IMR-90 (cell line): ENCODE measurements around the gene CUX1. TPM values are rescaled to one million over a fixed set of nuclear protein-coding genes. Genes with fewer than 3 reads are reported as not detected.

Experiments used
- ATAC-seq: fragments of 200-7000 bp; cut with Tn5 transposase; 2 replicates; pipeline ENCODE4 v1.9.1; 2020; ENCODE audit warnings: low read depth, mild to moderate bottlenecking, moderate library complexity
- BruUV-seq: library from RNA; stranded (reverse); fragments of 400-500 nt; replicated peaks from 2 replicates; lab custom pipeline; 2021; lab: Mats Ljungman, UMichigan
- CTCF ChIA-PET: fragments of 300-600 bp; formaldehyde crosslinking; extraction: SDS; loops from one replicate; lab custom pipeline; 2021; ENCODE audit warnings: antibody characterized with exemption; lab: Yijun Ruan, JAX
- POLR2A ChIA-PET: fragments of 300-600 bp; sonication (Branson Sonifier 250); formaldehyde crosslinking; loops from one replicate; lab custom pipeline; 2022; ENCODE audit warnings: antibody characterized with exemption; ENCODE audit not compliant: unreplicated experiment; lab: Charles Lee
- DNase-seq: peaks from one replicate; pipeline ENCODE4 v3.0.0; 2013
- H2AFZ ChIP-seq: replicated peaks from 2 replicates; pipeline ENCODE3; 2013; ENCODE audit warnings: low read length, mild to moderate bottlenecking; ENCODE audit not compliant: poor library complexity
- H2AK5ac ChIP-seq: 2 replicates; pipeline ENCODE4 v1.6.1; 2013; ENCODE audit warnings: low read depth, low read length, inconsistent platforms
- H2AK9ac ChIP-seq: replicated peaks from 2 replicates; pipeline ENCODE3; 2013; ENCODE audit warnings: mild to moderate bottlenecking, low read depth, low read length, moderate library complexity; ENCODE audit not compliant: poor library complexity
- H2BK120ac ChIP-seq: 2 replicates; pipeline ENCODE4 v1.6.1; 2013; ENCODE audit warnings: low read depth, low read length, inconsistent platforms
- H2BK15ac ChIP-seq: 3 replicates; pipeline ENCODE4 v1.6.1; 2013; ENCODE audit warnings: low read depth, low read length, inconsistent platforms
- H2BK20ac ChIP-seq: 2 replicates; pipeline ENCODE4 v1.6.1; 2013; ENCODE audit warnings: low read depth, mild to moderate bottlenecking, inconsistent platforms, low read length, moderate library complexity
- H2BK5ac ChIP-seq: 2 replicates; pipeline ENCODE4 v1.6.1; 2013; ENCODE audit warnings: mild to moderate bottlenecking, low read depth, low read length, inconsistent platforms; ENCODE audit not compliant: poor library complexity, severe bottlenecking
- H3K14ac ChIP-seq: replicated peaks from 2 replicates; pipeline ENCODE4 v1.6.1; 2013; ENCODE audit warnings: low read depth, low read length, inconsistent platforms
- H3K18ac ChIP-seq: 2 replicates; pipeline ENCODE4 v1.6.1; 2013; ENCODE audit warnings: low read depth, low read length, control low read depth
- H3K23ac ChIP-seq: 2 replicates; pipeline ENCODE4 v1.6.1; 2013; ENCODE audit warnings: low read depth, low read length, inconsistent platforms
- H3K27ac ChIP-seq: 2 replicates; pipeline ENCODE4 v1.5.1; 2013; ENCODE audit warnings: mild to moderate bottlenecking, control low read depth, low read length; ENCODE audit not compliant: insufficient read depth
- H3K27me3 ChIP-seq: 2 replicates; pipeline ENCODE4 v1.6.1; 2013; ENCODE audit warnings: low read length; ENCODE audit not compliant: control insufficient read depth, insufficient read depth
- H3K36me3 ChIP-seq: 2 replicates; pipeline ENCODE4 v1.6.1; 2013; ENCODE audit warnings: low read length, mixed read lengths; ENCODE audit not compliant: control insufficient read depth, insufficient read depth
- H3K4ac ChIP-seq: 2 replicates; pipeline ENCODE4 v1.6.1; 2013; ENCODE audit warnings: low read depth, low read length, inconsistent platforms
- H3K4me1 ChIP-seq: 2 replicates; pipeline ENCODE4 v1.6.1; 2013; ENCODE audit warnings: low read length, mixed read lengths; ENCODE audit not compliant: control insufficient read depth, insufficient read depth
- H3K4me2 ChIP-seq: 2 replicates; pipeline ENCODE4 v1.6.1; 2013; ENCODE audit warnings: low read depth, mild to moderate bottlenecking, control low read depth, low read length, moderate library complexity
- H3K4me3 ChIP-seq: 2 replicates; pipeline ENCODE4 v1.5.1; 2013; ENCODE audit warnings: low read depth, mild to moderate bottlenecking, control low read depth, low read length, moderate library complexity; ENCODE audit not compliant: insufficient read depth
- H3K56ac ChIP-seq: 2 replicates; pipeline ENCODE4 v1.6.1; 2013; ENCODE audit warnings: low read length, inconsistent platforms; ENCODE audit not compliant: insufficient read depth; ENCODE audit errors: extremely low read depth
- H3K79me1 ChIP-seq, 2 experiments: 2 replicates each; pipeline ENCODE4 v1.6.1; 2013; ENCODE audit warnings: low read length in 2 of 2, inconsistent platforms in 1 of 2, low read depth in 1 of 2
- H3K9ac ChIP-seq: 2 replicates; pipeline ENCODE4 v1.6.1; 2013; ENCODE audit warnings: low read depth, low read length, control low read depth
- H3K9me1 ChIP-seq: 2 replicates; pipeline ENCODE4 v1.6.1; 2013; ENCODE audit warnings: low read length, inconsistent platforms; ENCODE audit not compliant: insufficient read depth
- H3K9me3 ChIP-seq: 2 replicates; pipeline ENCODE4 v1.6.1; 2013; ENCODE audit warnings: low read length; ENCODE audit not compliant: control insufficient read depth, insufficient read depth
- H4K20me1 ChIP-seq: 2 replicates; pipeline ENCODE4 v1.6.1; 2013; ENCODE audit warnings: low read length, inconsistent platforms; ENCODE audit not compliant: insufficient read depth
- H4K5ac ChIP-seq: 2 replicates; pipeline ENCODE4 v1.6.1; 2013; ENCODE audit warnings: mild to moderate bottlenecking, low read depth, low read length, control low read depth
- H4K8ac ChIP-seq, 2 experiments: 2 replicates each; pipeline ENCODE4 v1.6.1; 2013; ENCODE audit warnings: low read depth in 2 of 2, low read length in 2 of 2, control low read depth in 1 of 2, inconsistent platforms in 1 of 2
- H4K91ac ChIP-seq: 2 replicates; pipeline ENCODE4 v1.6.1; 2013; ENCODE audit warnings: low read depth, low read length, inconsistent platforms; ENCODE audit not compliant: insufficient read depth
- BHLHE40 ChIP-seq: fragments of 150-350 bp; IDR thresholded peaks from 2 replicates; pipeline ENCODE4 v1.6.1; 2016; ENCODE audit warnings: mild to moderate bottlenecking, low read depth, low read length
- CEBPB ChIP-seq: IDR thresholded peaks from 2 replicates; pipeline ENCODE4 v1.6.1; 2012; ENCODE audit warnings: low read depth, low read length, improper control_type of control experiment
- CHD1 ChIP-seq: IDR thresholded peaks from 2 replicates; pipeline ENCODE4 v1.6.1; 2012; ENCODE audit warnings: low read depth, low read length, improper control_type of control experiment
- FOS ChIP-seq: fragments of 150-350 bp; IDR thresholded peaks from 2 replicates; pipeline ENCODE4 v1.6.1; 2016; ENCODE audit warnings: low read depth, low read length
- MAFK ChIP-seq: IDR thresholded peaks from 2 replicates; pipeline ENCODE4 v1.6.1; 2012; ENCODE audit warnings: low read depth, low read length, improper control_type of control experiment
- MAZ ChIP-seq: IDR thresholded peaks from 2 replicates; pipeline ENCODE4 v1.6.1; 2012; ENCODE audit warnings: low read depth, mild to moderate bottlenecking, low read length, improper control_type of control experiment, moderate library complexity, borderline replicate concordance
- MXI1 ChIP-seq: IDR thresholded peaks from 2 replicates; pipeline ENCODE4 v1.6.1; 2012; ENCODE audit warnings: low read depth, mild to moderate bottlenecking, low read length, moderate library complexity, borderline replicate concordance
- POLR2A ChIP-seq: IDR thresholded peaks from 2 replicates; pipeline ENCODE4 v1.6.1; 2012; ENCODE audit warnings: mild to moderate bottlenecking, low read depth, low read length
- RFX5 ChIP-seq: IDR thresholded peaks from 2 replicates; pipeline ENCODE4 v1.8.0; 2012; ENCODE audit warnings: low read depth, mild to moderate bottlenecking, low read length, moderate library complexity
- SMC3 ChIP-seq: fragments of 150-350 bp; IDR thresholded peaks from 2 replicates; pipeline ENCODE4 v1.6.1; 2016; ENCODE audit warnings: low read depth, mild to moderate bottlenecking, antibody characterized with exemption, low read length, moderate library complexity
- WGBS, 2 experiments: methylation state at CpG; one replicate each; pipeline versions ENCODE4 v1.1.5 to v1.1.7; 2013; ENCODE audit warnings: missing lambda C conversion rate in 2 of 2; ENCODE audit not compliant: insufficient read length in 1 of 2; ENCODE audit errors: extremely low coverage in 2 of 2; 5-methylcytosine and 5-hydroxymethylcytosine counted together
- dilution Hi-C: fragments of 300-500 bp; cut with HindIII; formaldehyde crosslinking; loops from one replicate; pipeline ENCODE4 v1.14.3; 2018; ENCODE audit warnings: low sequenced_read_pairs; ENCODE audit not compliant: unreplicated experiment
- in situ Hi-C: fragments of 300-500 bp; cut with MboI; formaldehyde crosslinking; loops from 3 replicates; pipeline ENCODE4 v1.14.3; 2019; ENCODE audit warnings: low sequenced_read_pairs, inconsistent platforms, mixed read lengths
- intact Hi-C: fragments of 100-400 bp; cut with micrococcal nuclease; formaldehyde crosslinking; loops from 2 replicates; pipeline ENCODE4 v1.10.0; 2022
- polyA plus RNA-seq, 3 experiments: library from polyadenylated mRNA; depleted of rRNA; stranded (reverse); fragments of >200 nt; gene quantifications; 2 replicates each; pipeline ENCODE4 v1.2.3, GENCODE V29; 2012; ENCODE audit warnings: low replicate concordance in 1 of 3
- total RNA-seq: library from RNA; depleted of rRNA; stranded (reverse); fragments of >200 nt; gene quantifications from 2 replicates; pipeline ENCODE4 v1.2.3, GENCODE V29; 2012
- TF ChIP-seq, protein P1 (sequence below): fragments of 150-350 bp; IDR thresholded peaks from 2 replicates; pipeline ENCODE4 v1.6.1; 2017; ENCODE audit warnings: mild to moderate bottlenecking, antibody characterized with exemption, low read length, low read depth

Gene CUX1
- total and polyA plus RNA-seq, 2 of the 4 experiments (the other 2 are of a cell fraction) = 19.7 to 46.4 TPM

DNA sequence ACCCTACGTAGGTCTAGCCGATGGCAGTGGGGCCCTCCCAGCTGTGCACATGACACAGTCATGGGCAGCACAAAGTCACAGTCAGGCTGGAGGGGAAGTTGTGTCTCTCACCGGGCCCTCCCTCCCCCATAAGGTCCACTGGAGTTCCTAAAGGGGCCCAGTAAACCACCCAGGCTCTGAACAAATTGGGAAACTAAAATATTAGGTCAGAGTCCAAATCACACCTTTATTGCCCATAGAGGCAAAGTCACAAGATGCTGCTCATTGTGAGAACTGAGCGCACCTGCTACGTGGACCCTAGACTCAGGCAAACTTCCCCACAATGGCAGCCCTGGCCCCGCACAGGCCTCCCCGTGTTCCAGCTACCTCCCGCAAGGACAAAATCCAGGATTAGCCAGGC, 424.0 kb downstream of the CUX1 start:
- no peak overlapping the region for H3K4me2 ChIP-seq
- peaks cover 2% of the 10 kb centered on the region; the same call in 1 of the 2 replicates for H3K4me1 ChIP-seq
- intact Hi-C loops = no loop called here
- no peak overlapping the region for H3K56ac ChIP-seq
- POLR2A ChIA-PET = no interaction called here
- no peak overlapping the region for H3K14ac ChIP-seq
- H2AFZ ChIP-seq = no peak overlapping the region
- H3K23ac ChIP-seq = no peak overlapping the region
- dilution Hi-C loops = no loop called here
- H4K5ac ChIP-seq = no peak overlapping the region
- BruUV-seq = no TSS peak
- H3K9ac ChIP-seq = no peak overlapping the region
- CTCF ChIA-PET = no interaction called here
- 0 out of 2 replicates have a peak, but pooled peaks cover 4% of the 10 kb centered on the region for H3K9me1 ChIP-seq
- no peaks in the 10 kb centered on the region; the same call in 1 of the 2 replicates for H4K20me1 ChIP-seq
- H2BK5ac ChIP-seq = no peak overlapping the region
- H2BK15ac ChIP-seq = no peak overlapping the region
- no peak overlapping the region for H3K27ac ChIP-seq
- no peak overlapping the region for H3K4ac ChIP-seq
- no peak overlapping the region for H2BK20ac ChIP-seq
- H2AK5ac ChIP-seq = no peak overlapping the region
- H4K8ac ChIP-seq = no peak overlapping the region
- WGBS, 2 experiments = 96% methylated on average over 4 of the region's 8 CpGs; no CpG with 5 or more reads in 1 of the 2 experiments
- ATAC-seq (no peak), DNase-seq (no peak)
- H3K36me3 ChIP-seq = peaks cover 13% of the 10 kb centered on the region
- H3K9me3 ChIP-seq = no peaks in the 10 kb centered on the region
- H2BK120ac ChIP-seq = no peak overlapping the region
- H3K4me3 ChIP-seq = no peak overlapping the region
- peaks cover 4 to 10% of the 10 kb centered on the region in 2 experiments; a peak in 2 of 4 replicates for H3K79me1 ChIP-seq
- in situ Hi-C loops = no loop called here
- no peaks in the 10 kb centered on the region for H3K27me3 ChIP-seq
- no peak for TF ChIP-seq POLR2A
- no peak for TF ChIP-seq MAZ
- TF ChIP-seq CHD1 = no peak
- no peak for TF ChIP-seq MXI1
- no peak for TF ChIP-seq CEBPB
- TF ChIP-seq MAFK = no peak
- TF ChIP-seq BHLHE40 = no peak
- TF ChIP-seq, protein P1, sequence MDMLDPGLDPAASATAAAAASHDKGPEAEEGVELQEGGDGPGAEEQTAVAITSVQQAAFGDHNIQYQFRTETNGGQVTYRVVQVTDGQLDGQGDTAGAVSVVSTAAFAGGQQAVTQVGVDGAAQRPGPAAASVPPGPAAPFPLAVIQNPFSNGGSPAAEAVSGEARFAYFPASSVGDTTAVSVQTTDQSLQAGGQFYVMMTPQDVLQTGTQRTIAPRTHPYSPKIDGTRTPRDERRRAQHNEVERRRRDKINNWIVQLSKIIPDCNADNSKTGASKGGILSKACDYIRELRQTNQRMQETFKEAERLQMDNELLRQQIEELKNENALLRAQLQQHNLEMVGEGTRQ = no peak
- no peak for TF ChIP-seq SMC3
- TF ChIP-seq FOS = no peak
- no peak for TF ChIP-seq RFX5
- no peak overlapping the region for H2AK9ac ChIP-seq
- no peak overlapping the region for H3K18ac ChIP-seq
- H4K91ac ChIP-seq = no peak overlapping the region
